A549 (cell line): Measurements from ENCODE around the gene CACNA1D. TPM values are rescaled to one million over a fixed set of nuclear protein-coding genes. Genes with fewer than 3 reads are reported as not detected.

Experiments
- ATAC-seq, 2 experiments: fragments of 200-7000 bp in 1 of 2; fragments of >200 bp in 1 of 2; cut with Nextera tagmentation in 1 of 2; cut with Tn5 transposase in 1 of 2; 3 replicates each; pipeline versions ENCODE4 v1.8.0 to v1.9.1; 2018 to 2020; ENCODE audit warnings: mild to moderate bottlenecking in 1 of 2, moderate library complexity in 1 of 2
- CTCF ChIA-PET: fragments of 300-600 bp; sonication (Branson Sonifier 250); formaldehyde crosslinking; extraction: SDS; loops from one replicate; lab custom pipeline; 2021; ENCODE audit warnings: antibody characterized with exemption, inconsistent platforms; lab: Yijun Ruan, JAX
- POLR2A ChIA-PET: fragments of 350-600 bp; formaldehyde crosslinking; extraction: SDS; loops from one replicate; lab custom pipeline; 2021; ENCODE audit warnings: antibody characterized with exemption, inconsistent platforms; lab: Yijun Ruan, JAX
- DNase-seq, 2 experiments: peaks; one replicate each; pipeline versions ENCODE4 v3.0.0 to v3.0.0-alpha.2; 2011 to 2016; ENCODE audit warnings: low read depth in 1 of 2, low spot score in 1 of 2
- FAIRE-seq: peaks from 2 replicates; lab custom pipeline; 2011; peaks lifted over from hg19 to GRCh38; lab: Jason Lieb, UNC
- H3K27ac ChIP-seq, 2 experiments: fragments of >200 bp; sonication (Bioruptor Twin); formaldehyde crosslinking; 3 replicates each; pipeline ENCODE4 v1.5.1; 2016 to 2017
- H3K4me1 ChIP-seq: fragments of >200 bp; sonication (Bioruptor Twin); formaldehyde crosslinking; 3 replicates; pipeline ENCODE4 v1.6.1; 2016
- H3K4me2 ChIP-seq: fragments of >200 bp; sonication (Bioruptor Twin); formaldehyde crosslinking; 3 replicates; pipeline ENCODE4 v1.6.1; 2016
- H3K4me3 ChIP-seq: fragments of >200 bp; sonication (Bioruptor Twin); formaldehyde crosslinking; 3 replicates; pipeline ENCODE4 v1.5.1; 2016
- H3K9me3 ChIP-seq: fragments of >200 bp; sonication (Bioruptor Twin); formaldehyde crosslinking; 3 replicates; pipeline ENCODE4 v1.6.1; 2016
- BHLHE40 ChIP-seq: IDR thresholded peaks from 2 replicates; pipeline ENCODE4 v1.6.1; 2012; ENCODE audit warnings: low read depth, low read length, inconsistent platforms
- CHD2 ChIP-seq: fragments of 150-350 bp; IDR thresholded peaks from 2 replicates; pipeline ENCODE4 v1.6.1; 2014; ENCODE audit warnings: low read length; ENCODE audit not compliant: partially characterized antibody
- CTCF ChIP-seq: fragments of >200 bp; sonication (Bioruptor Twin); formaldehyde crosslinking; IDR thresholded peaks from 3 replicates; pipeline ENCODE4 v1.5.1; 2016
- EHMT2 ChIP-seq: fragments of 200-600 bp; sonication (generic); IDR thresholded peaks from 2 replicates; pipeline ENCODE4 v1.6.1; 2016; ENCODE audit warnings: antibody characterized with exemption, low read depth, mild to moderate bottlenecking, moderate library complexity
- ELK1 ChIP-seq: fragments of 150-350 bp; IDR thresholded peaks from 2 replicates; pipeline ENCODE4 v1.6.1; 2014; ENCODE audit warnings: low read depth, mild to moderate bottlenecking, low read length
- EP300 ChIP-seq, 2 experiments: fragments of >200 bp; sonication (Bioruptor Twin); formaldehyde crosslinking; IDR thresholded peaks; 2 replicates in 1 of 2; 3 replicates in 1 of 2; pipeline ENCODE4 v1.6.1; 2016 to 2017
- FOXS1 ChIP-seq: fragments of 250-450 bp; sonication (Bioruptor Pico); IDR thresholded peaks from 2 replicates; pipeline ENCODE4 v1.5.0; 2020; ENCODE audit warnings: mild to moderate bottlenecking, moderate library complexity
- HES2 ChIP-seq: fragments of >200 bp; sonication (Bioruptor Twin); formaldehyde crosslinking; IDR thresholded peaks from 2 replicates; pipeline ENCODE4 v1.6.1; 2016
- HOXA7 ChIP-seq: fragments of 250-450 bp; sonication (Bioruptor Pico); IDR thresholded peaks from 2 replicates; pipeline ENCODE4 v1.5.0; 2020; ENCODE audit warnings: mild to moderate bottlenecking, moderate library complexity
- HOXB13 ChIP-seq: fragments of 250-450 bp; sonication (Bioruptor Pico); IDR thresholded peaks from 2 replicates; pipeline ENCODE4 v1.5.0; 2020; ENCODE audit warnings: low read depth, mild to moderate bottlenecking, moderate library complexity
- JUN ChIP-seq, 2 experiments: fragments of >200 bp; sonication (Bioruptor Twin); formaldehyde crosslinking; IDR thresholded peaks; 2 replicates in 1 of 2; 3 replicates in 1 of 2; pipeline ENCODE4 v1.6.1; 2016 to 2017
- KDM5A ChIP-seq: fragments of 200-600 bp; sonication (generic); IDR thresholded peaks from 2 replicates; pipeline ENCODE4 v1.6.1; 2016; ENCODE audit warnings: antibody characterized with exemption, mild to moderate bottlenecking
- MYC ChIP-seq: IDR thresholded peaks from 2 replicates; pipeline ENCODE4 v1.6.1; 2012; ENCODE audit warnings: mild to moderate bottlenecking, inconsistent platforms, low read length, improper control_type of control experiment, borderline replicate concordance
- NFE2L2 ChIP-seq: fragments of 150-350 bp; conservative IDR thresholded peaks from 2 replicates; pipeline ENCODE4 v1.6.1; 2014; ENCODE audit warnings: low read length
- POLR2AphosphoS2 ChIP-seq: conservative IDR thresholded peaks from 2 replicates; pipeline ENCODE4 v1.6.1; 2012; ENCODE audit warnings: low read length, improper control_type of control experiment, inconsistent platforms
- RAD21 ChIP-seq, 2 experiments: fragments of >200 bp in 1 of 2; sonication (Bioruptor Twin) in 1 of 2; formaldehyde crosslinking in 1 of 2; IDR thresholded peaks in 1 of 2; conservative IDR thresholded peaks in 1 of 2; 2 replicates in 1 of 2; 3 replicates in 1 of 2; pipeline ENCODE4 v1.6.1; 2012 to 2018; ENCODE audit warnings: inconsistent platforms in 1 of 2
- RCOR1 ChIP-seq: fragments of 150-350 bp; IDR thresholded peaks from 2 replicates; pipeline ENCODE4 v1.6.1; 2014; ENCODE audit warnings: antibody characterized with exemption, low read length, low read depth
- SMC3 ChIP-seq: fragments of >200 bp; sonication (Bioruptor Twin); formaldehyde crosslinking; IDR thresholded peaks from 3 replicates; pipeline ENCODE4 v1.6.1; 2018; ENCODE audit warnings: inconsistent platforms
- SREBF2 ChIP-seq: fragments of 450-650 bp; IDR thresholded peaks from 2 replicates; pipeline ENCODE4 v1.6.1; 2014; ENCODE audit warnings: mild to moderate bottlenecking, moderate library complexity
- TFCP2L1 ChIP-seq: fragments of 250-450 bp; sonication (Bioruptor Pico); IDR thresholded peaks from 2 replicates; pipeline ENCODE4 v1.5.0; 2021; ENCODE audit warnings: mild to moderate bottlenecking
- TP53 ChIP-seq: fragments of 250-450 bp; sonication (Bioruptor Pico); IDR thresholded peaks from 2 replicates; pipeline ENCODE4 v1.5.0; 2021; ENCODE audit warnings: mild to moderate bottlenecking, moderate library complexity
- ZC3H11A ChIP-seq: fragments of 450-650 bp; IDR thresholded peaks from 2 replicates; pipeline ENCODE4 v1.6.1; 2014; ENCODE audit warnings: antibody characterized with exemption, mild to moderate bottlenecking
- ZFP36 ChIP-seq: fragments of 450-650 bp; IDR thresholded peaks from 2 replicates; pipeline ENCODE4 v1.6.1; 2014; ENCODE audit warnings: borderline replicate concordance; ENCODE audit not compliant: partially characterized antibody
- ZNF302 ChIP-seq: fragments of 250-450 bp; sonication (Bioruptor Pico); IDR thresholded peaks from 2 replicates; pipeline ENCODE4 v1.9.0; 2021; ENCODE audit warnings: inconsistent platforms, mild to moderate bottlenecking, moderate library complexity
- ZSCAN20 ChIP-seq: fragments of 250-450 bp; sonication (Bioruptor Pico); IDR thresholded peaks from 2 replicates; pipeline ENCODE4 v1.8.0; 2022; ENCODE audit warnings: mild to moderate bottlenecking, moderate library complexity
- WGBS: methylation state at CpG from one replicate; pipeline ENCODE4 v1.1.6; 2017; ENCODE audit errors: missing lambda C conversion rate; 5-methylcytosine and 5-hydroxymethylcytosine counted together
- polyA plus RNA-seq, 4 experiments: library from polyadenylated mRNA; depleted of rRNA in 3 of 4; stranded (reverse); fragments of >200 nt; fragmentation: RNase III in 1 of 4; extraction: RNeasy Plus Mini Kit Qiagen cat#74134 plus additional on column Dnase treatment in 1 of 4; gene quantifications; 2 replicates in 3 of 4; 3 replicates in 1 of 4; pipeline ENCODE4 v1.2.3, GENCODE V29; 2011 to 2017
- TF ChIP-seq, protein P1 (sequence below): fragments of 250-450 bp; sonication (Bioruptor Pico); IDR thresholded peaks from 2 replicates; pipeline ENCODE4 v1.5.0; 2021; ENCODE audit warnings: mild to moderate bottlenecking, moderate library complexity, borderline replicate concordance
- TF ChIP-seq, protein P2 (sequence below): fragments of 250-450 bp; sonication (Bioruptor Pico); IDR thresholded peaks from 2 replicates; pipeline ENCODE4 v1.5.0; 2020; ENCODE audit warnings: low read depth, mild to moderate bottlenecking, moderate library complexity

CACNA1D gene
- polyA plus RNA-seq, 2 of the 4 experiments (the other 2 are of a cell fraction), result 1.1 to 10.7 TPM

DNA sequence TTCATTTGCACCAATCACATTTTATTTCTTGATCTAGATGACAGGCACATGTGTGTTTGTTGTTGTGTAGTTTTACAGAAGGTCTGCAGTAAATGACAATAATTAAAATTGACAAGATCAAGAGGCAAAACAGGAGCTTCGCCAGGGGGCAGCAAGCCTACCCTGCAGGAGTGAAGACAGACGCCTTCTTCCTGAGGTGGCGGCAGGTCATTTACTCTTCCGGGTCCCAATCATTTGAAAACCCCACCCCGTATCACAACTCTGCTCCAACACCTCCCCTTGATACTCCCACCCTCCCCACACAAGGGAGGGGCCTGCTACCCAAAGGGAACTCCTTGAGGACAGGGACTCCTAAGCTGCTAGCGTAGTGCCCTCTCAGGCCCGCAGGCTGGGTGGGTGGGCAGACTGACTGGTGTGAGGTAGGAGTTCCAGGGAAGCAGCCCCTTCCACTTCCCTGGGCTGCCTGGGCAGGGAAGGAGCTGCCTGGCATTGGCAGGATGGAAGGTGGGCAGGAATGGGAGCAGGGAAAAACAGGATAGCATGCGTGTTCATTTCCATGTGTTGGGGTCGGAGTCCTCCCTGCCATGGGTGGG is 338.7 kb downstream of the CACNA1D start (continued):
- no peak for TF ChIP-seq HES2

DNA sequence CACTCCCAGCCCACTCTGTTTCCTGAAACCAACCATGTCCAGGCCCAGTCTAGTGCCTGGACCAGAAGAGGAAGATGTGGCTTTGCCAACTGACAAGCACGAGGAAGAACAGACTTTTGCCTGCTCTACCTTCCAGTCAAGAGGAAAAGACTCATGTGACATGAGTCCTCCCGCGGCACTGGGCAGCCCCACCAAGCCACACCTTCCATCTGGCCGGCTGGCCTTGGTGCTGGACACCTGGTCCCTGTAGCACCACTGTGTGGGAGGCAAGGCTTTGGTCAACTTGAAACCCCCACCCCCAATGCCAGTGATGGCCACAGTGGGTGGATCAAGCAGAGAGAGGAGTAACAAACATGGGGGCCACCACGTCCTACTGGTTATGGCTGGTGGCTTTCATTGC is 339.3 kb downstream of the CACNA1D start:
- DNase-seq, result no peak
- WGBS, result 92% methylated on average over 4 of the region's 5 CpGs
- Histone ChIP-seq H3K9me3 (no peaks in the 10 kb centered on the region), H3K4me2 (no peak overlapping the region), H3K27ac (no peak overlapping the region), H3K4me1 (no peaks in the 10 kb centered on the region), H3K4me3 (no peak overlapping the region)
- CTCF ChIA-PET, result no interaction called here
- ATAC-seq, result no peak
- no peak for FAIRE-seq
- TF ChIP-seq SREBF2 (no peak), TFCP2L1 (CRISPR knock-in tag) (no peak), ZNF302 (CRISPR knock-in tag) (no peak), RCOR1 (no peak), EP300 (IDR thresholded peaks at IDR 0.05) (no peak), ZSCAN20 (CRISPR knock-in tag) (no peak), POLR2AphosphoS2 (no peak), JUN (IDR thresholded peaks at IDR 0.05) (no peak), RAD21 (conservative IDR thresholded peaks at IDR 0.05 in 1 of 2, IDR thresholded peaks at IDR 0.05 in 1 of 2) (no peak), BHLHE40 (no peak), ELK1 (no peak), TP53 (no peak), MYC (no peak), EHMT2 (no peak), FOXS1 (CRISPR knock-in tag) (no peak), SMC3 (no peak)
- TF ChIP-seq, protein P1, sequence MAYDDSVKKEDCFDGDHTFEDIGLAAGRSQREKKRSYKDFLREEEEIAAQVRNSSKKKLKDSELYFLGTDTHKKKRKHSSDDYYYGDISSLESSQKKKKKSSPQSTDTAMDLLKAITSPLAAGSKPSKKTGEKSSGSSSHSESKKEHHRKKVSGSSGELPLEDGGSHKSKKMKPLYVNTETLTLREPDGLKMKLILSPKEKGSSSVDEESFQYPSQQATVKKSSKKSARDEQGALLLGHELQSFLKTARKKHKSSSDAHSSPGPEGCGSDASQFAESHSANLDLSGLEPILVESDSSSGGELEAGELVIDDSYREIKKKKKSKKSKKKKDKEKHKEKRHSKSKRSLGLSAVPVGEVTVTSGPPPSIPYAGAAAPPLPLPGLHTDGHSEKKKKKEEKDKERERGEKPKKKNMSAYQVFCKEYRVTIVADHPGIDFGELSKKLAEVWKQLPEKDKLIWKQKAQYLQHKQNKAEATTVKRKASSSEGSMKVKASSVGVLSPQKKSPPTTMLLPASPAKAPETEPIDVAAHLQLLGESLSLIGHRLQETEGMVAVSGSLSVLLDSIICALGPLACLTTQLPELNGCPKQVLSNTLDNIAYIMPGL (CRISPR knock-in tag), result no peak
- TF ChIP-seq, protein P2, sequence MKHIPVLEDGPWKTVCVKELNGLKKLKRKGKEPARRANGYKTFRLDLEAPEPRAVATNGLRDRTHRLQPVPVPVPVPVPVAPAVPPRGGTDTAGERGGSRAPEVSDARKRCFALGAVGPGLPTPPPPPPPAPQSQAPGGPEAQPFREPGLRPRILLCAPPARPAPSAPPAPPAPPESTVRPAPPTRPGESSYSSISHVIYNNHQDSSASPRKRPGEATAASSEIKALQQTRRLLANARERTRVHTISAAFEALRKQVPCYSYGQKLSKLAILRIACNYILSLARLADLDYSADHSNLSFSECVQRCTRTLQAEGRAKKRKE (CRISPR knock-in tag), result no peak
- POLR2A ChIA-PET, result no interaction called here

- ATAC-seq, result no peak
- no peak overlapping the region for H3K4me2 ChIP-seq
- H3K4me1 ChIP-seq, result no peaks in the 10 kb centered on the region
- FAIRE-seq, result no peak
- no peaks in the 10 kb centered on the region for H3K9me3 ChIP-seq
- ChIA-PET CTCF (interaction anchor here (1.1 kb wide), 2 partner anchors 9 to 27 kb away, joined by 3 read pairs; no protein-coding TSS in a partner anchor), POLR2A (no interaction called here)
- 90% methylated on average over 6 of the region's 6 CpGs for WGBS
- no peak overlapping the region for H3K27ac ChIP-seq
- DNase-seq, result no peak
- no peak overlapping the region for H3K4me3 ChIP-seq
- no peak for TF ChIP-seq CHD2
- TF ChIP-seq ZC3H11A, result no peak
- TF ChIP-seq ZNF302 (CRISPR knock-in tag), result no peak
- no peak for TF ChIP-seq ZSCAN20 (CRISPR knock-in tag)
- no peak for TF ChIP-seq HES2
- no peak for TF ChIP-seq SREBF2
- TF ChIP-seq NFE2L2, result no peak
- no peak for TF ChIP-seq CTCF
- TF ChIP-seq EP300 (IDR thresholded peaks at IDR 0.05), result no peak
- TF ChIP-seq FOXS1 (CRISPR knock-in tag), result no peak
- TF ChIP-seq POLR2AphosphoS2, result no peak
- TF ChIP-seq ZFP36, result no peak
- no peak for TF ChIP-seq KDM5A
- no peak for TF ChIP-seq TFCP2L1 (CRISPR knock-in tag)
- no peak for TF ChIP-seq HOXA7 (CRISPR knock-in tag)
- TF ChIP-seq, protein P2 (CRISPR knock-in tag), result no peak
- no peak for TF ChIP-seq HOXB13 (CRISPR knock-in tag)
These were observed 340.2 kb downstream of the CACNA1D start for GRCh38 chr3:53834429-53835095.
